IPS DF 4.7 (cell line): ENCODE data around the gene SAMD14.

Source experiments
- DNase-seq: peaks from one replicate; pipeline ENCODE4 v3.0.0-alpha.2; 2013; ENCODE audit warnings: low spot score; ENCODE audit errors: extremely low read depth

The SAMD14 gene

DNA sequence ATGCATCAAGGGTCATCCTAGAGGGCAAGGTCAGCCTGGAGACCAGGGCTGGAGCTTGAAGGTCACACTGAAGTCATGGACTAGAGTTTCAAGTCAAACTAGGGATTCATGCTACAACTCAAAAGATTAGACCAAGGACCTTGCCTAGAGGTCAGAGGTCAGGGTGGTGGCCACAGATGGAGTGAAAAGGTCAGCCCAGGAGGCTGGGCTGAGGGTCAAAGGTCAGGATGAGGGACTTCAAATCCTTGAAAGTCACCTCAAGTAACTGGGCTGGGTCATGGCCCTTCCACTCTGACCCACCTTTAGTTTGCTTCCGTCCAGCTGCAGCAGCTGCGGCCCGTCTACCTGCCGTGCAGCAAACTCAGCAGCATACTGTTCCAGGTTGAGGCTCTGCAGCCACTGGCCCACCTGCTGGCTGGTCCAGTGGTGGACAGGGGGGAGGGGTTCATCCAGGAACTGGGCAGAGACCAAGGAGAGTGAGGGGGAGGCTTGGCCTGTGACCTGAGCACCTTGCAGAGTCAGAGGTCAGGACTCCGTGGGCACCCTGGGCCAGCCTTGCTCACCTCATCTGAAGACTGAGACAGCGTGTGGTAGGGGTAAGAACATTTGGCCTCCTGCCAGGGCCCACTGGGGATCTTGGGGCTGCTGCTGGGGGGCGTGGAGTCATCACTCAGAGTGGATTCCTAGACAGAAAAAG, 16.2 kb downstream of the SAMD14 start:
- DNase-seq = no peak

GRCh38 chr17:50112694-50113093, 17.3 kb downstream of the SAMD14 start:
- no peak for DNase-seq

DNA sequence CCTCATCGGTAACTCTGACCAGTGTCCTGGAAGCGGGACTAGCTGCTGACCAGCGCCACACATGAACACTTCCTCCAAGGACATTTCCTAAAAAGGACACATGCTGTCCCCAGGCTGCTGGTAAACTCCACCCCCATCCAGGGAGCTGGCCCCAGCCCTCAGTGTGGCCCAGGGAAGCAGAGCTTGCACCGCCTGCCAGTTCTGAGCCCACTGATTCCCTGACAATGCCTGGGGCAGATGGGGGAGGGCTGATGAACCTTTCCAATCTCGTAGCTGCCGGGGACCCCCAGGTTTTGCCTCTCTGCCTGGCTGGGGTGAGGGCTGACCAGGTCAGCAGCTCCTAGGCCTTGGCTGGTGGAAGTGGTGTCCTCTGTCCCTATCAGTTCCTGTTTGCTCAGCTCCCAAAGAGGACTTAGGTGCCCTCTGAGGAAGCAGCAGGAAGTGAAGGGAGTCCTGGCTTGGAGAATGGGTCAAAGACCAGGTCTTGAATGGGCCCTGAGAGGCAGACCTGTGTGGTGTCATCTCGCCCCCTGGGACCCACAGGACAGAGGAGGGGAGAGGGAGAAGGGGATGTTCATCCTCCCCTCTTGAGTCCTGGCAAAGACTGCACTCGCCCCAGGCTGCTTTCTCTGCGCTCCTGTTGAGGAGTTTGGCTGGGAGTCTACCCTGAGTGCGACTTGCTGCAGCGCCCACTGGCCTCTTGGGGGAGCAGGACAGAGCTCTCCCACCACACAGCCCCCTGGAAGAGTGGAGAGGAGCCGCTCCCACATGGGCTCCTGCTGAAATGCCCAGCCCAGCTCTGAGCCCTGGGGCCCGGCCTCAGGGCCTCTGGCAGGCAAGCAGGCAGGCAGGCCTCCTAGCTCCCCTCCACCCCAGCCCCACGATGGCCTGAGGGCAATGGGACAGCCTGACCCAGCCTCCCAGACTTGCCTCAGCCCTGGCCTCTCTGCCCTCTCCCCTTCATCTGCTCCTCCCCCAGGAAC, 18.0 kb downstream of the SAMD14 start:
- DNase-seq = no peak

- no peak for DNase-seq
Measured at GRCh38 chr17:50110591-50111349, 19.2 kb downstream of the SAMD14 start.

GRCh38 chr17:50109785-50110184, 20.2 kb downstream of the SAMD14 start:
- DNase-seq = no peak

- DNase-seq = no peak
Measured at GRCh38 chr17:50109207-50109606, 20.8 kb downstream of the SAMD14 start.

DNA sequence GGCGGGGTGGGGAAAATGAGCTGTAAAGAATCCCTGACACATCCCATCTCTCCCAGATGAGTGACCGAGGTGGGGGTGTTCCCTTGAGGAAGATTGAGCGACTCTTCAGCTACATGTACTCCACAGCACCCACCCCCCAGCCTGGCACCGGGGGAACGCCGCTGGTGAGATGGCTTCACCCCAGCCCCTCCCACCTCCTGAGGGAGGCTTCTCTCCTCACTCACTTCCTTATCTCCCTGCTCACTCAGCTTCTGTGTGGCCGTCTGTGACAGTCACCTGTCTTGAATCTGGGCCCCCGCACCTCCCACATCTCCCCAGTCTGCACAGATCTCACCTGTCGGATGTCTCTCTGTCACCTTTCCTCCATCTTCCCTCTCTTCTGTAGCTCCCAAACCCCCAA, 21.4 kb downstream of the SAMD14 start:
- DNase-seq = no peak

- DNase-seq = no peak
Measured at GRCh38 chr17:50107790-50108414, 22.1 kb downstream of the SAMD14 start.

GRCh38 chr17:50106393-50107131, 23.4 kb downstream of the SAMD14 start:
- DNase-seq = no peak

GRCh38 chr17:50105811-50106210, 24.1 kb downstream of the SAMD14 start:
- no peak for DNase-seq

DNA sequence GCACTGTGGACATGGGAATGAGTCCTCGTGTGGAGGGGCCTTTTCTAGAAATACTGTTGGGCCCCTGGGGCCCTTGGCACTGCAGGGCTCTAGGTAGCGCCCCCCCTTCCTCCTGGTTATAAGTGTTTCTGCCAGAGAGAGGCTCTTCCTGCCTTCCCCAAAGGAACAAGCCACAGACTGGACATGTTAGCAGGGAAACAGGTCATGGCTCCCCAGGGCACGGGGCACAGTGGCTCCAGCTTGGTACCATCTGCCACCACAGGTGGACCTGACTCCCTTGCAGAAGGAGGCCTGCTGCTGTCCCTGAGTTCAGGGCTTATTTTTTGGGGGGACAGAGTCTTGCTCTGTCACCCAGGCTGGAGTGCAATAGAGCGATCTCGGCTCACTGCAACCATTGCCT, 26.0 kb downstream of the SAMD14 start:
- no peak for DNase-seq

DNA sequence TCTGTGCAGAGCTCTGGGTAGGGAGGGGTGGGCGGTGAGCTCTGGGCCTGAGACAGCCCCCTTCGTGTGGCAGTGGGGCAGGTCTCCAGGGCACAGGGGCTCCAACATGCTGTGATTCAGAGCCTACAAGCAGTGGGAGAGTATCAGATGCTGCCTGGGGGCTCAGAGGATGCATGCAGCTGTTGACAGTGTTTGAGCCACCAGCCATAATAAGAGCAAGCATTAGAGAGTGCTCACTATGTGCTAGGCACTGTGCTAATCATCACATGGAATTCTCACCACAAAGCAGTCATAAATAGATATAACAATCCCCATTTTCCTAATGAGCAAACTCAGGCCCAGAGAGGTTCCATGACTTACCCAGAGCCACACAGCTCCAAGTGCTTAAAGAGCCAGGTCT, 26.7 kb downstream of the SAMD14 start:
- no peak for DNase-seq

GRCh38 chr17:50102164-50102991, 27.6 kb downstream of the SAMD14 start:
- DNase-seq = no peak

GRCh38 chr17:50101346-50102163, 28.4 kb downstream of the SAMD14 start:
- no peak for DNase-seq

DNA sequence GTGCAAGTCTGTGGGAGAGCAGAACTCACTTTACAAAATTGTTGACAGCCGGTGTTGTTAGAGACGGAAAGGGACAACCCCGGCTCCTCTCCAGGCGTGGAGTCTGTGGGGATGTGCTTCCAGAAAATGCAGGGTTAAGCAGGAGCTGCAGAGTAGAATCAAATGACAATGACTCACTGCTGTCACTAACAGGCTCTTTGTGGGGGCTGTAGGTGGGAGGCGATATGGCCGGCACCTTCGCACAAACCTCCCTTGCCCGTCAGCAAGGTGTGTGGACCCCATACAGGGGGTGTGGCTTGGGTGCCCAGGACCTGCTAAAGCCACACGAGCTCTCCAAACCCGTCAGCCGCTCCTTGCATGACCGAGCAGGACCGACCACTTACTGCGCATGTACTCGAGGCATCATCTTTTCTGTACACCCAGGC, 29.0 kb downstream of the SAMD14 start:
- no peak for DNase-seq

DNA sequence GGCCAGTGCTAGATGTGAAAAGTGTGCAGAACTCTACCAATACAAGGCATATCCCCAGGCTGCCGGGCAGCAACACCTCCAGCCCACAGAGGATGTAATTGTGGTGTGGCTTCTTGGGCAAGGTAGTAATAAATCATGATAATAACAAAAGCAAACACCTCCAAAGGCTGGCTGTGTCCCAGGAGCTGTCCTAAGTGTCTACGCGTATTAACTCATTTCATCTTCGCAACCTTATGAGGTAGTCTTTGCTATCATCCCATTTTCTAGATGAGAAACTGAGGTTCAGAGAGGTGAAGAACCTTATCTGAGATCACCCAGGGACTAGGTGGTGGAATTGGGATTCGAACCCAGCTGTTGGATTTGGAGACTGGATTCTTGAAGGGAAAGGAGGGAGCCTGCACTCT, 29.5 kb downstream of the SAMD14 start:
- DNase-seq = no peak

- no peak for DNase-seq
Measured at GRCh38 chr17:50099003-50099402, 31.0 kb downstream of the SAMD14 start.

GRCh38 chr17:50098583-50098982, 31.4 kb downstream of the SAMD14 start:
- DNase-seq = no peak

DNA sequence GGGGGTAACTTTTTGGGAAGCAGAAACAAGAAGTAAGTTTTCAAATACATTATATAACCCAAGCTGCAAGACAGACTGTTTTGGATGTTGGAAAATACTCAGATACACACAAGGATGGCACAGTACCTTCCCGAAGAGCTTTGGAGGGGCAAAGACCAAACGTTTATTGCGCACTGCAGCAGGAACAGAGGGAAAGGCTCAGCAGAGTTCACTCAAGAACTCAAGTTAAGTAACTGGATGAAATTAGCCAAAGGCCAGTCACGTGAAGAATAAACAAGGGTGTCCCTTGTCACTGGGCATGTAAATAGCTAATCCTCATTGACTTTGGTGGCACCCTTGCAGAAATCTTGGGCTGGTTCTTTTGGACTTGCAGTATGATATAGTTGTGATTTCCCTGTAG, 32.0 kb downstream of the SAMD14 start:
- no peak for DNase-seq
